B cell (primary cell): ENCODE results near the gene RBMX. TPM values are rescaled to one million over a fixed set of nuclear protein-coding genes. Genes with fewer than 3 reads are reported as not detected.
"Not testable (repeated sequence)": the region's sequence is repeated elsewhere in the genome, so short reads cannot be mapped to it uniquely, and the experiment has no call there.

Experiments used
- ATAC-seq: fragments of 200-7000 bp; cut with Tn5 transposase; one replicate; pipeline ENCODE4 v1.10.0; 2021; ENCODE audit warnings: low read depth, mild to moderate bottlenecking, moderate number of reproducible peaks, moderate library complexity
- CTCF ChIA-PET: fragments of 350-600 bp; sonication (Branson Sonifier 250); formaldehyde crosslinking; loops from one replicate; lab custom pipeline; 2021; ENCODE audit warnings: antibody characterized with exemption, inconsistent platforms; lab: Charles Lee
- POLR2A ChIA-PET: fragments of 350-600 bp; sonication (Branson Sonifier 250); formaldehyde crosslinking; loops from one replicate; lab custom pipeline; 2021; ENCODE audit warnings: antibody characterized with exemption; lab: Charles Lee
- DNase-seq: peaks from one replicate; pipeline ENCODE4 v3.0.0; 2013
- H2AFZ ChIP-seq: 2 replicates; pipeline ENCODE4 v1.6.1; 2012; ENCODE audit warnings: mild to moderate bottlenecking, low read depth, low read length; ENCODE audit not compliant: insufficient read depth, poor library complexity, severe bottlenecking
- H3K27ac ChIP-seq, 2 donors: 1 replicate in 1 of 2; 2 replicates in 1 of 2; pipeline ENCODE4 v1.5.1; 2012 to 2013; ENCODE audit warnings: low read length in 2 of 2, mild to moderate bottlenecking in 2 of 2, moderate library complexity in 1 of 2
- H3K27me3 ChIP-seq, 4 experiments: fragments of 200-600 bp in 1 of 4; sonication (generic) in 1 of 4; replicated peaks in 1 of 4; 1 replicate in 2 of 4; 2 replicates in 2 of 4; pipeline versions ENCODE4 v1.6.1 to v1.7.0; 2013 to 2016; ENCODE audit warnings: low read length in 3 of 4, mild to moderate bottlenecking in 2 of 4, mixed read lengths in 1 of 4, moderate library complexity in 1 of 4; ENCODE audit not compliant: insufficient read depth in 4 of 4, control insufficient read depth in 3 of 4; ENCODE audit errors: control extremely low read depth in 1 of 4
- H3K36me3 ChIP-seq, 2 experiments: replicated peaks in 1 of 2; 1 replicate in 1 of 2; 2 replicates in 1 of 2; pipeline versions ENCODE4 v1.6.1 to v1.7.1; 2013; ENCODE audit warnings: low read length in 1 of 2; ENCODE audit not compliant: insufficient read depth in 2 of 2, control insufficient read depth in 1 of 2; ENCODE audit errors: control extremely low read depth in 1 of 2, extremely low read depth in 1 of 2
- H3K4me1 ChIP-seq, 2 donors: fragments of 200-600 bp in 1 of 2; sonication (generic) in 1 of 2; 1 replicate in 1 of 2; 2 replicates in 1 of 2; pipeline versions ENCODE4 v1.5.1 to v1.6.1; 2013 to 2017; ENCODE audit warnings: low read length in 2 of 2; ENCODE audit not compliant: control insufficient read depth in 2 of 2, insufficient read depth in 2 of 2
- H3K4me2 ChIP-seq: replicated peaks from 2 replicates; pipeline ENCODE3; 2012; ENCODE audit warnings: mild to moderate bottlenecking, low read depth, low read length; ENCODE audit not compliant: poor library complexity, severe bottlenecking
- H3K4me3 ChIP-seq, 5 experiments: fragments of 200-600 bp in 1 of 5; sonication (generic) in 1 of 5; 1 replicate in 3 of 5; 2 replicates in 2 of 5; pipeline versions ENCODE4 v1.5.1 to v1.7.0; 2011 to 2016; ENCODE audit warnings: low read length in 4 of 5, mild to moderate bottlenecking in 4 of 5, low read depth in 2 of 5, control low read depth in 1 of 5, moderate library complexity in 1 of 5; ENCODE audit not compliant: insufficient read depth in 1 of 5; ENCODE audit errors: control extremely low read depth in 1 of 5, extremely low read depth in 1 of 5
- H3K79me2 ChIP-seq: fragments of 200-600 bp; sonication (generic); one replicate; pipeline ENCODE4 v1.6.0; 2016; ENCODE audit warnings: low read length; ENCODE audit not compliant: control insufficient read depth, insufficient read depth
- H3K9ac ChIP-seq: fragments of 200-600 bp; sonication (generic); 2 replicates; pipeline ENCODE4 v1.6.1; 2017; ENCODE audit warnings: mild to moderate bottlenecking, low read length, moderate library complexity
- H3K9me3 ChIP-seq, 3 donors: one replicate each; pipeline versions ENCODE4 v1.6.1 to v1.7.1; 2013; ENCODE audit warnings: low read length in 2 of 3; ENCODE audit not compliant: control insufficient read depth in 2 of 3, insufficient read depth in 1 of 3; ENCODE audit errors: control extremely low read depth in 1 of 3
- H4K20me1 ChIP-seq: 2 replicates; pipeline ENCODE4 v1.6.0; 2012; ENCODE audit warnings: mild to moderate bottlenecking, low read length; ENCODE audit not compliant: insufficient read depth, control insufficient read depth, poor library complexity, severe bottlenecking
- H3K27ac Mint-ChIP-seq: one replicate; pipeline ENCODE4 v1.8.0; 2021; ENCODE audit warnings: mixed read lengths
- H3K27me3 Mint-ChIP-seq: one replicate; pipeline ENCODE4 v1.8.0; 2021; ENCODE audit warnings: mixed read lengths
- H3K4me1 Mint-ChIP-seq: one replicate; pipeline ENCODE4 v1.8.0; 2021; ENCODE audit warnings: mixed read lengths
- H3K4me3 Mint-ChIP-seq: one replicate; pipeline ENCODE4 v1.8.0; 2021; ENCODE audit warnings: mixed read lengths
- H3K9me3 Mint-ChIP-seq: one replicate; pipeline ENCODE4 v1.8.0; 2022; ENCODE audit warnings: mixed read lengths; ENCODE audit not compliant: insufficient read depth
- WGBS: methylation state at CpG from one replicate; pipeline ENCODE4 v1.1.5; 2013; ENCODE audit warnings: missing lambda C conversion rate; ENCODE audit not compliant: insufficient coverage; 5-methylcytosine and 5-hydroxymethylcytosine counted together
- intact Hi-C: fragments of 100-400 bp; cut with micrococcal nuclease; formaldehyde crosslinking; loops from one replicate; pipeline ENCODE4 v1.10.0; 2022
- polyA minus RNA-seq: library from RNA; depleted of rRNA, polyadenylated mRNA; stranded (reverse); fragments of >200 nt; gene quantifications from 2 replicates; pipeline ENCODE4 v1.2.3, GENCODE V29; 2012
- polyA plus RNA-seq: library from polyadenylated mRNA; depleted of rRNA; stranded (reverse); fragments of >200 nt; gene quantifications from 2 replicates; pipeline ENCODE4 v1.2.3, GENCODE V29; 2012
- total RNA-seq, 2 donors: library from RNA; stranded (reverse); fragments of 120-200 nt in 1 of 2; gene quantifications; 1 replicate in 1 of 2; 2 replicates in 1 of 2; pipeline versions ENCODE4 v1.2.3 to v1.2.4, GENCODE V29; 2013 to 2022
- TF ChIP-seq, protein P1 (sequence below): fragments of 200-600 bp; IDR thresholded peaks from one replicate; pipeline ENCODE4 v1.8.0; 2022; ENCODE audit warnings: antibody characterized with exemption, mild to moderate bottlenecking

RBMX gene
- total RNA-seq (231 and 239 TPM in 2 replicates), polyA plus RNA-seq (164 and 262 TPM in 2 replicates), polyA minus RNA-seq (142 and 179 TPM in 2 replicates)
- 314 TPM for total RNA-seq (2013)

DNA sequence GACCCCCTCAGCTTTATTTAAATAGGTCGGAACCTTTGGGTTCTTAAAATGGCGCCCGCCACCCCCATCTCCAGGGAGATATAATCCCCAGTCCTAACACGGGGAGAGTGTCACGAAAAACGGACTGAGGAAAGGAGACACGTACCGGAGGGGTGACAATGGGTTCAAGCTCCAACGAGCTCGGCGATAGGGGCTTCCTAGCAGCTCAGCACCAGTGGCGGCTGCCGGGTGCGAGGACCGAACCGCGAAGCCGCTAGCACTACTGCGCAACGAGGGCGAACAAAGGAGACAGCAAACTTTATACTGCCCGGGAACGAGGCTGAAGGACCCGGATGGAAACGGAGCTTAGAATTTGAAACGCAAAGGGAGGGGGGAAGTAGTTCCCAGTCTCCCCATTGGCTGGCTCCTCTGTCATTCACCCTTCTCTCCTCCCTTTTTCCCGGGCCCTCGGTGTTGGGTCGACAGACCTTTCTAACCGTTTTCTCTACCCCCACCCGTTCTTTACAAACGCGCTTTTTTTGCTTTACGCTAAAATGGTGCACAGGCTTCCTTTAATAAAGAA is at the start of gene RBMX:
RBMX (minus strand) TSS at position 274 of the 562 bp plus-strand sequence. CDS start 1,298 bp downstream, outside the sequence.
- ChIA-PET CTCF (interaction anchor here (0.6 to 1.5 kb wide), 6 partner anchors 9 to 186 kb away, joined by 3 to 6 read pairs (median 3); no protein-coding TSS in a partner anchor), POLR2A (interaction anchor here (0.6 to 2.9 kb wide), 10 partner anchors 10 to 170 kb away, joined by 3 to 15 read pairs (median 4); no protein-coding TSS in a partner anchor)
- peak within 1 kb of the TSS; percentile 96 for H3K27ac ChIP-seq
- ATAC-seq (peak; percentile 86), DNase-seq (peak; percentile 94)
- H3K4me1 ChIP-seq = peaks cover 0 to 8% of the 10 kb centered on the region in 2 donors
- peaks cover 9% of the 10 kb centered on the region for H3K4me1 Mint-ChIP-seq
- no peaks in the 10 kb centered on the region for H3K27me3 ChIP-seq
- H4K20me1 ChIP-seq = no peaks in the 10 kb centered on the region
- H3K9me3 ChIP-seq = peaks cover 0 to 4% (median 0%) of the 10 kb centered on the region in 3 donors
- H3K4me3 Mint-ChIP-seq = peak within 1 kb of the TSS; percentile 98
- peak within 1 kb of the TSS; percentile 87 for H2AFZ ChIP-seq
- H3K4me2 ChIP-seq = peak within 1 kb of the TSS; percentile 68
- H3K9me3 Mint-ChIP-seq = no peaks in the 10 kb centered on the region
- peaks cover 34% of the 10 kb centered on the region for H3K79me2 ChIP-seq
- peak within 1 kb of the TSS; percentile 99 for H3K9ac ChIP-seq
- H3K27me3 Mint-ChIP-seq = no peaks in the 10 kb centered on the region
- peak within 1 kb of the TSS; percentile 67 to 97 (median 87) for H3K4me3 ChIP-seq
- H3K27ac Mint-ChIP-seq = peak within 1 kb of the TSS; percentile 100
- H3K36me3 ChIP-seq = peaks cover 0 to 28% of the 10 kb centered on the region in 2 experiments
- intact Hi-C loops = loop anchor here (1.0 to 5.0 kb wide), 3 partner anchors 29 to 166 kb away; no protein-coding TSS in a partner anchor
- TF ChIP-seq, protein P1, sequence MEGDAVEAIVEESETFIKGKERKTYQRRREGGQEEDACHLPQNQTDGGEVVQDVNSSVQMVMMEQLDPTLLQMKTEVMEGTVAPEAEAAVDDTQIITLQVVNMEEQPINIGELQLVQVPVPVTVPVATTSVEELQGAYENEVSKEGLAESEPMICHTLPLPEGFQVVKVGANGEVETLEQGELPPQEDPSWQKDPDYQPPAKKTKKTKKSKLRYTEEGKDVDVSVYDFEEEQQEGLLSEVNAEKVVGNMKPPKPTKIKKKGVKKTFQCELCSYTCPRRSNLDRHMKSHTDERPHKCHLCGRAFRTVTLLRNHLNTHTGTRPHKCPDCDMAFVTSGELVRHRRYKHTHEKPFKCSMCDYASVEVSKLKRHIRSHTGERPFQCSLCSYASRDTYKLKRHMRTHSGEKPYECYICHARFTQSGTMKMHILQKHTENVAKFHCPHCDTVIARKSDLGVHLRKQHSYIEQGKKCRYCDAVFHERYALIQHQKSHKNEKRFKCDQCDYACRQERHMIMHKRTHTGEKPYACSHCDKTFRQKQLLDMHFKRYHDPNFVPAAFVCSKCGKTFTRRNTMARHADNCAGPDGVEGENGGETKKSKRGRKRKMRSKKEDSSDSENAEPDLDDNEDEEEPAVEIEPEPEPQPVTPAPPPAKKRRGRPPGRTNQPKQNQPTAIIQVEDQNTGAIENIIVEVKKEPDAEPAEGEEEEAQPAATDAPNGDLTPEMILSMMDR = no peak
- WGBS = 1% methylated on average over 17 of the region's 34 CpGs

DNA sequence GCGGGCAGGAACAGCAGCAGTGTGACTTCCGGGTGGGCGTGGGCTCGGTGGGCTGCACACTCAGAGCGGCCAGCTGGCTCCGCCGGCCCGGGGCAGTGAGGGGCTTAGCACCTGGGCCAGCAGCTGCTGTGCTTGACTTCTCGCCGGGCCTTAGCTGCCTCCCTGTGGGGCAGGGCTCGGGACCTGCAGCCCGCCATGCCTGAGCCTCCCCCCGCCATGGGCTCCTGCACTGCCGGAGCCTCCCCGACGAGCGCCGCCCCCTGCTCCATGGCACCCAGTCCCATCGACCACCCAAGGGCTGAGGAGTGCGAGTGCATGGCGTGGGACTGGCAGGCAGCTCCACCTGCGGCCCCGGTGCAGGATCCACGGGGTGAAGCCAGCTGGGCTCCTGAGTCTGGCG is 40.9 kb upstream of the RBMX start:
- H4K20me1 ChIP-seq, H3K9me3 Mint-ChIP-seq, ATAC-seq, H3K9ac ChIP-seq, H3K27ac Mint-ChIP-seq, H3K27me3 Mint-ChIP-seq, intact Hi-C loops, H3K36me3 ChIP-seq, H3K4me3 Mint-ChIP-seq, H3K4me1 Mint-ChIP-seq, DNase-seq, H3K27ac ChIP-seq, H2AFZ ChIP-seq, H3K79me2 ChIP-seq, H3K4me1 ChIP-seq, H3K4me3 ChIP-seq, H3K27me3 ChIP-seq, H3K9me3 ChIP-seq, H3K4me2 ChIP-seq: not testable (repeated sequence)
- POLR2A ChIA-PET = interaction anchor here (0.6 kb wide), 1 partner anchor 13 kb away, joined by 3 read pairs; no protein-coding TSS in a partner anchor
- WGBS = 98% methylated on average over 7 of the region's 25 CpGs
- CTCF ChIA-PET = interaction anchor here (1.4 kb wide), 1 partner anchor 42 kb away, joined by 3 read pairs; no protein-coding TSS in a partner anchor
